GM12878 (cell line): ENCODE results near the gene CNTNAP2. TPM values are rescaled to one million over a fixed set of nuclear protein-coding genes. Genes with fewer than 3 reads are reported as not detected.

Experiments
- ATAC-seq: fragments of 200-7000 bp; cut with Tn5 transposase; 3 replicates; pipeline ENCODE4 v1.9.1; 2020; ENCODE audit warnings: mild to moderate bottlenecking, moderate library complexity
- BruUV-seq: library from RNA; stranded (reverse); fragments of 400-500 nt; replicated peaks from 2 replicates; lab custom pipeline; 2021; lab: Mats Ljungman, UMichigan
- CTCF ChIA-PET: fragments of 300-600 bp; sonication (Branson Sonifier 250); formaldehyde crosslinking; extraction: SDS; loops from one replicate; lab custom pipeline; 2021; ENCODE audit warnings: inconsistent platforms; lab: Yijun Ruan, JAX
- POLR2A ChIA-PET: fragments of 350-600 bp; formaldehyde crosslinking; extraction: SDS; loops from one replicate; lab custom pipeline; 2021; ENCODE audit warnings: inconsistent platforms; lab: Charles Lee
- RAD21 ChIA-PET: fragments of 300-600 bp; sonication (Branson Sonifier 250); formaldehyde crosslinking; loops from one replicate; lab custom pipeline; 2023; ENCODE audit warnings: antibody characterized with exemption; ENCODE audit not compliant: unreplicated experiment; lab: Charles Lee
- SMC1A ChIA-PET: fragments of 300-600 bp; sonication (Branson Sonifier 250); formaldehyde crosslinking; loops from one replicate; lab custom pipeline; 2023; ENCODE audit not compliant: unreplicated experiment, uncharacterized antibody; lab: Charles Lee
- DNase-seq: peaks from one replicate; pipeline ENCODE4 v3.0.0-alpha.2; 2011; ENCODE audit warnings: low read depth, low spot score
- FAIRE-seq: peaks from 3 replicates; lab custom pipeline; 2011; peaks lifted over from hg19 to GRCh38; lab: Jason Lieb, UNC
- H2AFZ ChIP-seq: 2 replicates; pipeline ENCODE4 v1.6.0; 2011; ENCODE audit warnings: low read depth, low read length, control low read depth; ENCODE audit not compliant: control insufficient read depth
- H3K27ac ChIP-seq: 2 replicates; pipeline ENCODE4 v1.5.1; 2011; ENCODE audit warnings: control low read depth; ENCODE audit not compliant: control insufficient read depth, insufficient read depth
- H3K27me3 ChIP-seq, 2 experiments: replicated peaks in 1 of 2; 2 replicates each; pipeline versions ENCODE4 v1.6.0 to v1.6.1; 2011; ENCODE audit warnings: low read length in 1 of 2; ENCODE audit not compliant: control insufficient read depth in 2 of 2, insufficient read depth in 2 of 2
- H3K36me3 ChIP-seq, 2 experiments: 2 replicates each; pipeline ENCODE4 v1.5.1; 2011; ENCODE audit warnings: low read length in 1 of 2; ENCODE audit not compliant: control insufficient read depth in 2 of 2, insufficient read depth in 2 of 2
- H3K4me1 ChIP-seq: 2 replicates; pipeline ENCODE4 v1.6.1; 2011; ENCODE audit warnings: mild to moderate bottlenecking, low read length, moderate library complexity, mixed read lengths; ENCODE audit not compliant: control insufficient read depth, insufficient read depth
- H3K4me2 ChIP-seq: 2 replicates; pipeline ENCODE4 v1.6.0; 2011; ENCODE audit warnings: control low read depth; ENCODE audit not compliant: control insufficient read depth, insufficient read depth
- H3K4me3 ChIP-seq: fragments of 200-600 bp; sonication (generic); 2 replicates; pipeline ENCODE4 v1.5.1; 2016
- H3K79me2 ChIP-seq: 2 replicates; pipeline ENCODE4 v1.6.0; 2011; ENCODE audit warnings: low read length; ENCODE audit not compliant: control insufficient read depth, insufficient read depth
- H3K9ac ChIP-seq: 2 replicates; pipeline ENCODE4 v1.8.0; 2011; ENCODE audit warnings: low read length, control low read depth, mixed read lengths; ENCODE audit not compliant: control insufficient read depth, insufficient read depth
- H3K9me3 ChIP-seq: replicated peaks from 3 replicates; pipeline ENCODE4 v1.5.1; 2011; ENCODE audit warnings: mild to moderate bottlenecking, low read length; ENCODE audit not compliant: control insufficient read depth, insufficient read depth
- H4K20me1 ChIP-seq: 2 replicates; pipeline ENCODE4 v1.6.0; 2011; ENCODE audit not compliant: control insufficient read depth, insufficient read depth
- GATAD2B ChIP-seq: fragments of 450-650 bp; conservative IDR thresholded peaks from 2 replicates; pipeline ENCODE4 v1.6.1; 2017; ENCODE audit warnings: low read depth, mild to moderate bottlenecking, moderate library complexity
- POLR2AphosphoS2 ChIP-seq: IDR thresholded peaks from 2 replicates; pipeline ENCODE4 v1.6.1; 2011; ENCODE audit warnings: low read depth, mild to moderate bottlenecking, low read length, improper control_type of control experiment, moderate library complexity
- STAT3 ChIP-seq: IDR thresholded peaks from 2 replicates; pipeline ENCODE4 v1.6.1; 2011; ENCODE audit warnings: low read depth, low read length, improper control_type of control experiment
- ZNF384 ChIP-seq: IDR thresholded peaks from 2 replicates; pipeline ENCODE4 v1.6.1; 2012; ENCODE audit warnings: low read depth, mild to moderate bottlenecking, low read length, improper control_type of control experiment, borderline replicate concordance
- WGBS: methylation state at CpG from one replicate; pipeline ENCODE4 v1.1.6; 2016; ENCODE audit warnings: low lambda C conversion rate; ENCODE audit not compliant: insufficient replicate concordance, insufficient coverage; ENCODE audit errors: missing lambda C conversion rate; 5-methylcytosine and 5-hydroxymethylcytosine counted together
- in situ Hi-C: fragments of 300-500 bp; cut with MboI; formaldehyde crosslinking; loops from 9 replicates; pipeline ENCODE4 v1.14.3; 2018; ENCODE audit warnings: mixed read lengths
- intact Hi-C: fragments of 100-400 bp; cut with micrococcal nuclease; formaldehyde crosslinking; loops from one replicate; pipeline ENCODE4 v1.14.2; 2022; ENCODE audit not compliant: unreplicated experiment
- polyA plus RNA-seq, 11 experiments: library from polyadenylated mRNA; depleted of rRNA in 4 of 11; unstranded in 6 of 11; stranded (reverse) in 5 of 11; fragments of >200 nt; fragmentation: Nextera tagmentation in 4 of 11; fragmentation: Illumina TruSeq in 1 of 11; extraction: Ambion mirVana in 4 of 11; extraction: Trizol in 1 of 11; gene quantifications; 1 replicate in 1 of 11; 2 replicates in 10 of 11; pipeline versions ENCODE4 v1.2.1 to v1.2.3, GENCODE V29; 2011 to 2016; ENCODE audit warnings: inconsistent platforms in 2 of 11, missing spikeins in 2 of 11, low read depth in 1 of 11
- total RNA-seq, 4 experiments: library from RNA; depleted of rRNA in 3 of 4; stranded (reverse); fragments of >200 nt in 3 of 4; fragmentation: Illumina TruSeq in 1 of 4; extraction: Trizol in 1 of 4; gene quantifications; 2 replicates each; pipeline versions ENCODE4 v1.2.1 to v1.2.3, GENCODE V29; 2013 to 2021
- TF ChIP-seq, protein P1 (sequence below): fragments of 450-650 bp; IDR thresholded peaks from 2 replicates; pipeline ENCODE4 v1.6.1; 2017; ENCODE audit warnings: low read depth, mild to moderate bottlenecking, moderate library complexity
- TF ChIP-seq, protein P2 (sequence below): fragments of 450-650 bp; IDR thresholded peaks from 2 replicates; pipeline ENCODE4 v1.6.1; 2016; ENCODE audit warnings: mild to moderate bottlenecking, moderate library complexity, borderline replicate concordance
- TF ChIP-seq, protein P3 (sequence below): IDR thresholded peaks from 2 replicates; pipeline ENCODE4 v1.6.1; 2011; ENCODE audit warnings: low read depth, low read length, improper control_type of control experiment, borderline replicate concordance
- TF ChIP-seq, protein P4 (sequence below): IDR thresholded peaks from 2 replicates; pipeline ENCODE4 v1.6.1; 2012; ENCODE audit warnings: low read depth, low read length, improper control_type of control experiment
- TF ChIP-seq, protein P5 (sequence below), 3 experiments: IDR thresholded peaks in 2 of 3; conservative IDR thresholded peaks in 1 of 3; 2 replicates each; pipeline ENCODE4 v1.5.1; 2011; ENCODE audit warnings: low read depth in 3 of 3, low read length in 3 of 3, mild to moderate bottlenecking in 3 of 3, control low read depth in 2 of 3, moderate library complexity in 2 of 3, inconsistent platforms in 1 of 3, mixed read lengths in 1 of 3; ENCODE audit not compliant: control insufficient read depth in 2 of 3, insufficient read depth in 1 of 3; ENCODE audit errors: extremely low read depth in 1 of 3

The CNTNAP2 gene
- total and polyA plus RNA-seq, 10 of the 15 experiments (the other 5 are each of a cell fraction or from before 2014, with no cell fraction given) = 0.03 to 0.08 (median 0.03) TPM; not detected in 7

DNA sequence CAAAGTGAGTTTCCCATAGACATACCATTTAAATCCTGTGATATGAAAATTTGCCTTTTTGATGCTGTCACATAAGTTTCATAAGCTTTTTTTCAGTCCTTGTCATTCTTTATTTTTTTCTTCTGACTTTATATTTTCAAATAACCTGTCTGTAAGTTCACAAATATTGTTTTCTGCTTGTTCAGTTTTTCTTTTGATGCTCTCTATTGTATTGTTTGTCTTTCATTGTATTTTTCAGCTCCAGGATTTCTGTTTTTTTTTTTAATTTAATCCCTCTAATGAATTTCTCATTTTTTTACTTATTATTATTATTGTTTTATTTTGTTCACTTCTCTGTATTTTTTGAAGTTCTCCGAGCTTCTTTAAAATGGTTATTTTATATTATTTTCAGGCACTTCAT is 623.4 kb downstream of the CNTNAP2 start:
- no peaks in the 10 kb centered on the region for H3K4me1 ChIP-seq
- ATAC-seq (no peak), DNase-seq (no peak), FAIRE-seq (no peak)
- no peaks in the 10 kb centered on the region for H3K27me3 ChIP-seq
- H3K79me2 ChIP-seq = no peaks in the 10 kb centered on the region
- H3K36me3 ChIP-seq = no peaks in the 10 kb centered on the region
- no peak overlapping the region for H3K9ac ChIP-seq
- in situ Hi-C loops (no loop called here), intact Hi-C loops (no loop called here)
- no peaks in the 10 kb centered on the region for H4K20me1 ChIP-seq
- CTCF ChIA-PET = no interaction called here
- H3K27ac ChIP-seq = no peak overlapping the region
- RAD21 ChIA-PET = no interaction called here
- H3K9me3 ChIP-seq = no peaks in the 10 kb centered on the region
- no TSS peak for BruUV-seq
- H3K4me3 ChIP-seq = no peak overlapping the region
- TF ChIP-seq, protein P1, sequence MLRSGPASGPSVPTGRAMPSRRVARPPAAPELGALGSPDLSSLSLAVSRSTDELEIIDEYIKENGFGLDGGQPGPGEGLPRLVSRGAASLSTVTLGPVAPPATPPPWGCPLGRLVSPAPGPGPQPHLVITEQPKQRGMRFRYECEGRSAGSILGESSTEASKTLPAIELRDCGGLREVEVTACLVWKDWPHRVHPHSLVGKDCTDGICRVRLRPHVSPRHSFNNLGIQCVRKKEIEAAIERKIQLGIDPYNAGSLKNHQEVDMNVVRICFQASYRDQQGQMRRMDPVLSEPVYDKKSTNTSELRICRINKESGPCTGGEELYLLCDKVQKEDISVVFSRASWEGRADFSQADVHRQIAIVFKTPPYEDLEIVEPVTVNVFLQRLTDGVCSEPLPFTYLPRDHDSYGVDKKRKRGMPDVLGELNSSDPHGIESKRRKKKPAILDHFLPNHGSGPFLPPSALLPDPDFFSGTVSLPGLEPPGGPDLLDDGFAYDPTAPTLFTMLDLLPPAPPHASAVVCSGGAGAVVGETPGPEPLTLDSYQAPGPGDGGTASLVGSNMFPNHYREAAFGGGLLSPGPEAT = no peak
- TF ChIP-seq, protein P2, sequence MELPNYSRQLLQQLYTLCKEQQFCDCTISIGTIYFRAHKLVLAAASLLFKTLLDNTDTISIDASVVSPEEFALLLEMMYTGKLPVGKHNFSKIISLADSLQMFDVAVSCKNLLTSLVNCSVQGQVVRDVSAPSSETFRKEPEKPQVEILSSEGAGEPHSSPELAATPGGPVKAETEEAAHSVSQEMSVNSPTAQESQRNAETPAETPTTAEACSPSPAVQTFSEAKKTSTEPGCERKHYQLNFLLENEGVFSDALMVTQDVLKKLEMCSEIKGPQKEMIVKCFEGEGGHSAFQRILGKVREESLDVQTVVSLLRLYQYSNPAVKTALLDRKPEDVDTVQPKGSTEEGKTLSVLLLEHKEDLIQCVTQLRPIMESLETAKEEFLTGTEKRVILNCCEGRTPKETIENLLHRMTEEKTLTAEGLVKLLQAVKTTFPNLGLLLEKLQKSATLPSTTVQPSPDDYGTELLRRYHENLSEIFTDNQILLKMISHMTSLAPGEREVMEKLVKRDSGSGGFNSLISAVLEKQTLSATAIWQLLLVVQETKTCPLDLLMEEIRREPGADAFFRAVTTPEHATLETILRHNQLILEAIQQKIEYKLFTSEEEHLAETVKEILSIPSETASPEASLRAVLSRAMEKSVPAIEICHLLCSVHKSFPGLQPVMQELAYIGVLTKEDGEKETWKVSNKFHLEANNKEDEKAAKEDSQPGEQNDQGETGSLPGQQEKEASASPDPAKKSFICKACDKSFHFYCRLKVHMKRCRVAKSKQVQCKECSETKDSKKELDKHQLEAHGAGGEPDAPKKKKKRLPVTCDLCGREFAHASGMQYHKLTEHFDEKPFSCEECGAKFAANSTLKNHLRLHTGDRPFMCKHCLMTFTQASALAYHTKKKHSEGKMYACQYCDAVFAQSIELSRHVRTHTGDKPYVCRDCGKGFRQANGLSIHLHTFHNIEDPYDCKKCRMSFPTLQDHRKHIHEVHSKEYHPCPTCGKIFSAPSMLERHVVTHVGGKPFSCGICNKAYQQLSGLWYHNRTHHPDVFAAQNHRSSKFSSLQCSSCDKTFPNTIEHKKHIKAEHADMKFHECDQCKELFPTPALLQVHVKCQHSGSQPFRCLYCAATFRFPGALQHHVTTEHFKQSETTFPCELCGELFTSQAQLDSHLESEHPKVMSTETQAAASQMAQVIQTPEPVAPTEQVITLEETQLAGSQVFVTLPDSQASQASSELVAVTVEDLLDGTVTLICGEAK = no peak
- TF ChIP-seq, protein P3, sequence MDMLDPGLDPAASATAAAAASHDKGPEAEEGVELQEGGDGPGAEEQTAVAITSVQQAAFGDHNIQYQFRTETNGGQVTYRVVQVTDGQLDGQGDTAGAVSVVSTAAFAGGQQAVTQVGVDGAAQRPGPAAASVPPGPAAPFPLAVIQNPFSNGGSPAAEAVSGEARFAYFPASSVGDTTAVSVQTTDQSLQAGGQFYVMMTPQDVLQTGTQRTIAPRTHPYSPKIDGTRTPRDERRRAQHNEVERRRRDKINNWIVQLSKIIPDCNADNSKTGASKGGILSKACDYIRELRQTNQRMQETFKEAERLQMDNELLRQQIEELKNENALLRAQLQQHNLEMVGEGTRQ = no peak
- no peak for TF ChIP-seq STAT3
- TF ChIP-seq GATAD2B = no peak
- TF ChIP-seq, protein P4, sequence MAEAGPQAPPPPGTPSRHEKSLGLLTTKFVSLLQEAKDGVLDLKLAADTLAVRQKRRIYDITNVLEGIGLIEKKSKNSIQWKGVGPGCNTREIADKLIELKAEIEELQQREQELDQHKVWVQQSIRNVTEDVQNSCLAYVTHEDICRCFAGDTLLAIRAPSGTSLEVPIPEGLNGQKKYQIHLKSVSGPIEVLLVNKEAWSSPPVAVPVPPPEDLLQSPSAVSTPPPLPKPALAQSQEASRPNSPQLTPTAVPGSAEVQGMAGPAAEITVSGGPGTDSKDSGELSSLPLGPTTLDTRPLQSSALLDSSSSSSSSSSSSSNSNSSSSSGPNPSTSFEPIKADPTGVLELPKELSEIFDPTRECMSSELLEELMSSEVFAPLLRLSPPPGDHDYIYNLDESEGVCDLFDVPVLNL = no peak
- TF ChIP-seq, protein P5, sequence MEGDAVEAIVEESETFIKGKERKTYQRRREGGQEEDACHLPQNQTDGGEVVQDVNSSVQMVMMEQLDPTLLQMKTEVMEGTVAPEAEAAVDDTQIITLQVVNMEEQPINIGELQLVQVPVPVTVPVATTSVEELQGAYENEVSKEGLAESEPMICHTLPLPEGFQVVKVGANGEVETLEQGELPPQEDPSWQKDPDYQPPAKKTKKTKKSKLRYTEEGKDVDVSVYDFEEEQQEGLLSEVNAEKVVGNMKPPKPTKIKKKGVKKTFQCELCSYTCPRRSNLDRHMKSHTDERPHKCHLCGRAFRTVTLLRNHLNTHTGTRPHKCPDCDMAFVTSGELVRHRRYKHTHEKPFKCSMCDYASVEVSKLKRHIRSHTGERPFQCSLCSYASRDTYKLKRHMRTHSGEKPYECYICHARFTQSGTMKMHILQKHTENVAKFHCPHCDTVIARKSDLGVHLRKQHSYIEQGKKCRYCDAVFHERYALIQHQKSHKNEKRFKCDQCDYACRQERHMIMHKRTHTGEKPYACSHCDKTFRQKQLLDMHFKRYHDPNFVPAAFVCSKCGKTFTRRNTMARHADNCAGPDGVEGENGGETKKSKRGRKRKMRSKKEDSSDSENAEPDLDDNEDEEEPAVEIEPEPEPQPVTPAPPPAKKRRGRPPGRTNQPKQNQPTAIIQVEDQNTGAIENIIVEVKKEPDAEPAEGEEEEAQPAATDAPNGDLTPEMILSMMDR (IDR thresholded peaks at IDR 0.05 in 2 of 3, conservative IDR thresholded peaks at IDR 0.05 in 1 of 3; ENCODE audit: control insufficient read depth in 2 of 3, extremely low read depth in 1 of 3, insufficient read depth in 1 of 3, low read depth in 3 of 3, low read length in 3 of 3) = no peak
- no peak for TF ChIP-seq POLR2AphosphoS2
- TF ChIP-seq ZNF384 = no peak
- 5% methylated on average over 1 of the region's 1 CpG for WGBS
- SMC1A ChIA-PET = interaction anchor here (0.6 to 1.0 kb wide), 3 partner anchors 45 to 1783 kb away, joined by 3 read pairs; no protein-coding TSS in a partner anchor
- POLR2A ChIA-PET = no interaction called here
- no peak overlapping the region for H3K4me2 ChIP-seq
- H2AFZ ChIP-seq = no peak overlapping the region
